GM15510 (cell line): ENCODE measurements around the gene UNC5B.

Experiments used
- POLR2A ChIP-seq: IDR thresholded peaks from 3 replicates; pipeline ENCODE4 v1.6.1; 2011; ENCODE audit warnings: borderline replicate concordance; ENCODE audit not compliant: insufficient read length; ENCODE audit errors: extremely low read depth

UNC5B gene

GRCh38 chr10:71319042-71319799 lies 106.9 kb downstream of the UNC5B start, which contains the start of gene SLC29A3:
SLC29A3 (plus strand) TSS chr10:71319259; CDS start chr10:71319310, 51 bp downstream.
- TF ChIP-seq POLR2A: peak; percentile 67

- no peak for TF ChIP-seq POLR2A
Observed at GRCh38 chr10:71319800-71320392, 107.5 kb downstream of the UNC5B start.

GRCh38 chr10:71320592-71320991 lies 108.2 kb downstream of the UNC5B start:
- TF ChIP-seq POLR2A: no peak

- no peak for TF ChIP-seq POLR2A
Observed at GRCh38 chr10:71321386-71321785, 109.0 kb downstream of the UNC5B start.

GRCh38 chr10:71323407-71323806 lies 111.0 kb downstream of the UNC5B start:
- no peak for TF ChIP-seq POLR2A

GRCh38 chr10:71324743-71325142 lies 112.4 kb downstream of the UNC5B start:
- no peak for TF ChIP-seq POLR2A

GRCh38 chr10:71325267-71325666 lies 112.9 kb downstream of the UNC5B start:
- TF ChIP-seq POLR2A: no peak

- TF ChIP-seq POLR2A: no peak
Observed at GRCh38 chr10:71326464-71326881, 114.1 kb downstream of the UNC5B start.

GRCh38 chr10:71330789-71331404 lies 118.5 kb downstream of the UNC5B start:
- TF ChIP-seq POLR2A: no peak

- no peak for TF ChIP-seq POLR2A
Observed at GRCh38 chr10:71331736-71332135, 119.4 kb downstream of the UNC5B start.

- no peak for TF ChIP-seq POLR2A
Observed at GRCh38 chr10:71332466-71332865, 120.1 kb downstream of the UNC5B start.

GRCh38 chr10:71333129-71333887 lies 120.9 kb downstream of the UNC5B start:
- no peak for TF ChIP-seq POLR2A

GRCh38 chr10:71334221-71334791 lies 121.9 kb downstream of the UNC5B start:
- TF ChIP-seq POLR2A: no peak

GRCh38 chr10:71335173-71335708 lies 122.9 kb downstream of the UNC5B start:
- TF ChIP-seq POLR2A: no peak
